ENCODE data around the gene PJVK. TPM values are rescaled to one million over a fixed set of nuclear protein-coding genes. Genes with fewer than 3 reads are reported as not detected.

The PJVK gene
- total and polyA plus RNA-seq, 10 of the 15 experiments (the other 5 are each of a cell fraction or from before 2014, with no cell fraction given) = 1.8 to 6.8 (median 3.2) TPM

- peak; percentile 46 for TF ChIP-seq E4F1 (IDR thresholded peaks at IDR 0.05; ENCODE audit: borderline replicate concordance, partially characterized antibody)
- peak; percentile 72 for TF ChIP-seq POLR2A (IDR thresholded peaks at IDR 0.05; ENCODE audit: low read depth, low read length)
- TF ChIP-seq DPF2 (IDR thresholded peaks at IDR 0.05) = peak; percentile 75; the same call in 1 of the 2 replicates
- no peak for TF ChIP-seq IRF3 (IDR thresholded peaks at IDR 0.05)
- TF ChIP-seq ETV6 (conservative IDR thresholded peaks at IDR 0.05 in 1 of 2, IDR thresholded peaks at IDR 0.05 in 1 of 2; ENCODE audit: borderline replicate concordance in 1 of 2, low read depth in 1 of 2) = peak in 1 of 2 experiments; percentile 28; a peak in 1 of 4 replicates
- TF ChIP-seq TAF1 (IDR thresholded peaks at IDR 0.05; ENCODE audit: borderline replicate concordance, low read depth, low read length) = peak; percentile 63; the same call in 1 of the 2 replicates
Observed at GRCh38 chr2:178480227-178481181, 29.3 kb downstream of the PJVK start, which contains the start of gene PLEKHA3 (continued).
